Calu3 (cell line): ENCODE results near the gene PRR15L. TPM values are rescaled to one million over a fixed set of nuclear protein-coding genes. Genes with fewer than 3 reads are reported as not detected.
A peak's percentile ranks its signal among the peaks of the same experiment; 100 is the strongest.

Source experiments
- BruUV-seq: library from RNA; stranded (reverse); fragments of 400-500 nt; replicated peaks from 2 replicates; lab custom pipeline; 2021; lab: Mats Ljungman, UMichigan
- CTCF ChIA-PET: fragments of 300-600 bp; sonication (Branson Sonifier 250); formaldehyde crosslinking; loops from one replicate; lab custom pipeline; 2022; ENCODE audit warnings: antibody characterized with exemption; lab: Charles Lee
- DNase-seq: peaks from one replicate; pipeline ENCODE4 v3.0.0; 2022
- H3K27ac Mint-ChIP-seq: one replicate; pipeline ENCODE4 v1.8.0; 2022; ENCODE audit warnings: mixed read lengths; ENCODE audit not compliant: unreplicated experiment
- H3K27me3 Mint-ChIP-seq: one replicate; pipeline ENCODE4 v1.8.0; 2022; ENCODE audit warnings: mixed read lengths; ENCODE audit not compliant: unreplicated experiment
- H3K36me3 Mint-ChIP-seq: one replicate; pipeline ENCODE4 v1.8.0; 2022; ENCODE audit warnings: mild to moderate bottlenecking, moderate library complexity, mixed read lengths; ENCODE audit not compliant: insufficient read depth, unreplicated experiment
- H3K4me1 Mint-ChIP-seq: one replicate; pipeline ENCODE4 v1.8.0; 2022; ENCODE audit warnings: mild to moderate bottlenecking, low read depth, mixed read lengths; ENCODE audit not compliant: unreplicated experiment
- H3K4me3 Mint-ChIP-seq: one replicate; pipeline ENCODE4 v1.8.0; 2022; ENCODE audit warnings: mild to moderate bottlenecking, low read depth, moderate library complexity, mixed read lengths; ENCODE audit not compliant: unreplicated experiment
- H3K9me3 Mint-ChIP-seq: one replicate; pipeline ENCODE4 v1.8.0; 2022; ENCODE audit warnings: low read depth, mixed read lengths; ENCODE audit not compliant: unreplicated experiment
- CTCF ChIP-seq: fragments of 200-600 bp; IDR thresholded peaks from one replicate; pipeline ENCODE4 v1.8.0; 2022; ENCODE audit warnings: antibody characterized with exemption; ENCODE audit not compliant: unreplicated experiment
- intact Hi-C: fragments of 100-400 bp; cut with micrococcal nuclease; formaldehyde crosslinking; loops from one replicate; pipeline ENCODE4 v1.10.0; 2022; ENCODE audit not compliant: unreplicated experiment
- total RNA-seq: library from RNA; stranded (reverse); gene quantifications from 2 replicates; pipeline ENCODE4 v1.2.3, GENCODE V29; 2022

The PRR15L gene
- total RNA-seq, 1 experiment from 2014 or later = 30.2 TPM

DNA sequence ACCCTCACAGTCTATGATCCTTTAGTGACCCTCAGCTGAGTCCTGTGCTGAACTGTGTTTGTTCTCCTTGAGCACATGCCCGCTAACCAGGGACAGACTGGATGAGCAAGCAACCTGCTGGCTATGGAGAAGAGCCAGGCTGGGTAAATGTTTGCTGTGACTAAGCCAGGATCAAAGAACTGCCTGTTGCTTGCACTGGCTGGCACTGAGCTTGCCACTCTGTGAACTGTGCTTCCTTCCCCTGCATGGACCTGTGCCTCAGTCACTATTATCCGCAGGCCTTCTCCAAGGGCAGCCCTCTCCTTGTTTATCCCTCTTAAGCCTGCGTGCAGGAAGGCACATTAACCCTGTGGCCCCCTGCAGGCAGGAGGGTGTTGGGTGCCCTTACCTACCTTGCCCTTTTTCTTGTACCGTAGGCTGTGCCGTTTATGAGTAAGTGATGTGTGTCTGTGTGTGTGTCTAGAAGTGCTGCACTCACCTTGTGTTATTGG lies 8.9 kb downstream of the PRR15L start:
- CTCF ChIA-PET = interaction anchor here (1.4 to 5.0 kb wide), 7 partner anchors 8 to 69 kb away, joined by 3 to 140 read pairs (median 14); partner anchors contain the start of genes CDK5RAP3 and PRR15L
- Mint-ChIP-seq H3K4me3 (peak overlapping the region; percentile 17), H3K9me3 (no peaks in the 10 kb centered on the region), H3K27ac (peak overlapping the region; percentile 21), H3K4me1 (peaks cover 77% of the 10 kb centered on the region), H3K36me3 (peaks cover 63% of the 10 kb centered on the region), H3K27me3 (no peaks in the 10 kb centered on the region)
- no peak for TF ChIP-seq CTCF
- no TSS peak for BruUV-seq
- peak; percentile 45 for DNase-seq
- intact Hi-C loops = loop anchor here (1.0 to 10.0 kb wide), 4 partner anchors 22 to 104 kb away; partner anchors contain the start of genes SCRN2 and SP2

DNA sequence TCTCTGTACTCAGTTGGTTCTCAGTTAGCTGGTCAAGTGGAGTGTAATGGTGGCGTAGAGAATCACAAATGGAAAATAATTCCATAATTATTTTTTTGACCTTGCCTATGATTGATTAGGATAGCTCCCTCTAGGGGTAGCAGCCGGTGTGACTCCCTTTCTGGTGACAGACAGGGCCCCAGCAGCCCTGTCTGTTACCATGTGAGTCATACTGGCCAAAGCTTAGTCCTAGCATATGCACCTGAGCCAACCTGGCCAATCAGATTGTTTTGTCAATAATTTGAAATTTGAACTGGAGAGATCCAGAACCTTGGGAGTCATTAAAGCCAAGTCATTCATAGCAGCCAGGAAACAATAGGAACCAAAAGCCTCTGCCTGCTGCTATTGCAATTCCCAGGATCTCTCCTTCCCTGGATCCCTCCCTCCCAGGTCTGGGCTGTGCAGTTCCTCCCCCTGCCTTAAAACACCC lies 10.7 kb downstream of the PRR15L start:
- CTCF ChIA-PET = interaction anchor here (0.6 to 4.8 kb wide), 28 partner anchors 8 to 1214 kb away, joined by 3 to 43 read pairs (median 4); partner anchors contain the start of genes CDK5RAP3, LRRC46, MRPL10 and PRR15L
- no TSS peak for BruUV-seq
- Mint-ChIP-seq H3K27ac (peak overlapping the region; percentile 25), H3K27me3 (no peaks in the 10 kb centered on the region), H3K9me3 (no peaks in the 10 kb centered on the region), H3K4me3 (no peak overlapping the region), H3K4me1 (peaks cover 72% of the 10 kb centered on the region), H3K36me3 (peaks cover 57% of the 10 kb centered on the region)
- DNase-seq = peak; percentile 95
- peak; percentile 88 for TF ChIP-seq CTCF
- intact Hi-C loops = loop anchor here (5.0 to 10.0 kb wide), 2 partner anchors 50 to 102 kb away; partner anchors contain the start of genes SCRN2 and SP2

DNA sequence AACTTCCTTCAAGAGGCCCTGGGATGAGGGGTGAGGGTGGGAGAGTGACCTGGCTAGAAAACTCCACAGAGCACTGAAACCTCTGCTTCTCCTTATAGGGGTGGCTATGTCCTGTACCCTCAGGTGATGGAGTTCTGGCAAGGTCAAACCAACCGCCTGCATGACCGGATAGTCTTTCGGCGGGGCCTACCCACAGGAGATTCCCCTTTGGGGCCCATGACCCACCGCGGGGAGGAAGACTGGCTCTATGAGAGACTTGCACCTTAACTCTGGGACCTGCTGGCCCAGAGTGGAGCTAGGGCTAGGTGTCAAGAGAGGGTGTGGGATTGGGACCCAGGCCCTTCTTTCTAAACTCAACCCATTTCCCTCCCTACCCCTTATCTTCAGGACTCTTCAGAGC lies 11.2 kb downstream of the PRR15L start:
- Mint-ChIP-seq H3K4me1 (peaks cover 70% of the 10 kb centered on the region), H3K27me3 (no peaks in the 10 kb centered on the region), H3K36me3 (peaks cover 57% of the 10 kb centered on the region), H3K4me3 (no peak overlapping the region), H3K9me3 (no peaks in the 10 kb centered on the region), H3K27ac (no peak overlapping the region)
- no peak for DNase-seq
- intact Hi-C loops = loop anchor here (5.0 to 10.0 kb wide), 2 partner anchors 49 to 102 kb away; partner anchors contain the start of genes SCRN2 and SP2
- TF ChIP-seq CTCF = no peak
- CTCF ChIA-PET = interaction anchor here (0.6 to 4.8 kb wide), 27 partner anchors 8 to 1214 kb away, joined by 3 to 43 read pairs (median 4); partner anchors contain the start of genes CDK5RAP3, LRRC46, MRPL10 and PRR15L
- no TSS peak for BruUV-seq

DNA sequence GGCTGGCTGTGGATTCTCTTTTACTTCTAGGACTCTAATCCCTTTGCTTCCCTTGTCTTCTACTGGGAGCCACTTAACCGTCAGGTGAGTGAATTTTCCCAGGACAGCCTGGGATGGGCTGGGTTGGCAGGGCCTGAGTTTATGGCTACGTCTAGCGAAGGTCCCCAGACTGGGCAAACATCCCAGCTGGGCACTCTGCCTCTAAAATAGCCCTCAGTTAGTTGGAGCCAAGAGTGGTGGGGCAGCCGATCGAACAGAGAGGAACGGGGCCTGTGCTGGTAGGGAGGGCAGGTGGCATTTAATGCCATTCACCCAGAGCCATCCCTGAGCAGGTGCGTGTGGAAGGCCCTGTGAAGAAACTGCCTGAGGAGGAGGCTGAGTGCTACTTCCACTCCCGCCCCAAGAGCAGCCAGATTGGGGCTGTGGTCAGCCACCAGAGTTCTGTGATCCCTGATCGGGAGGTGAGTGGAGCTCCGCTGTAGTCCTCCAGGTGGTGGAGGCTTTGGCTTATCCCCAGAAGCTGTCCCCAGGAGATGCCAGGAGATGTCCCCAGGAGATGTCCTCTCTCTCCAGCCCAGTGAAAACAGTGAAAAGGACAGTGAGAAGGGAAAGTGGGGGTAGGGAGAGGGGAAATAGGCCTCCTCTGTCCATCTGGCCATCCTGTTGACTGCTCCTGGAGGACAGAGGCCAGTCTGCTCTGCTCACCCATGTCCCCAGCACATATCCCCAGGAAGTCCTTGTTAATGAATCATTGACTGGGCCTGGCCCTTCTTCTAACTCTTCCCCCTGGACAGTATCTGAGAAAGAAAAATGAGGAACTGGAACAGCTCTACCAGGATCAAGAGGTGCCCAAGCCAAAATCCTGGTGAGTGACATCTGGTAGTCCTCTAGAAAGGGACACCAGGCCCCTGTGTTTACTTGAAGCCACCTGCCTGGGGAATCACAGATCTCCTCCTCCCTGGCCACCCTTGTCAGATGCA lies 11.9 kb downstream of the PRR15L start:
- no peaks in the 10 kb centered on the region for H3K27me3 Mint-ChIP-seq
- no peak overlapping the region for H3K4me3 Mint-ChIP-seq
- CTCF ChIA-PET = interaction anchor here (0.7 to 4.8 kb wide), 10 partner anchors 10 to 1215 kb away, joined by 3 to 43 read pairs (median 10); partner anchors contain the start of genes CDK5RAP3, LRRC46, MRPL10 and PRR15L
- DNase-seq = no peak
- peaks cover 3% of the 10 kb centered on the region for H3K9me3 Mint-ChIP-seq
- no peak for TF ChIP-seq CTCF
- intact Hi-C loops = loop anchor here (5.0 to 10.0 kb wide), 2 partner anchors 49 to 101 kb away; partner anchors contain the start of genes SCRN2 and SP2
- H3K27ac Mint-ChIP-seq = no peak overlapping the region
- peaks cover 57% of the 10 kb centered on the region for H3K36me3 Mint-ChIP-seq
- H3K4me1 Mint-ChIP-seq = peaks cover 75% of the 10 kb centered on the region
- no TSS peak for BruUV-seq
